IMR-90 (cell line): ENCODE data around the gene LDB2.

Experiments used
- BHLHE40 ChIP-seq: fragments of 150-350 bp; IDR thresholded peaks from 2 replicates; pipeline ENCODE4 v1.6.1; 2016; ENCODE audit warnings: mild to moderate bottlenecking, low read depth, low read length
- CEBPB ChIP-seq: IDR thresholded peaks from 2 replicates; pipeline ENCODE4 v1.6.1; 2012; ENCODE audit warnings: low read depth, low read length, improper control_type of control experiment
- ELK1 ChIP-seq: fragments of 150-350 bp; IDR thresholded peaks from 2 replicates; pipeline ENCODE4 v1.6.1; 2016; ENCODE audit warnings: low read depth, mild to moderate bottlenecking, low read length, moderate library complexity, borderline replicate concordance
- MAZ ChIP-seq: IDR thresholded peaks from 2 replicates; pipeline ENCODE4 v1.6.1; 2012; ENCODE audit warnings: low read depth, mild to moderate bottlenecking, low read length, improper control_type of control experiment, moderate library complexity, borderline replicate concordance
- POLR2A ChIP-seq: IDR thresholded peaks from 2 replicates; pipeline ENCODE4 v1.6.1; 2012; ENCODE audit warnings: mild to moderate bottlenecking, low read depth, low read length
- RAD21 ChIP-seq: IDR thresholded peaks from 2 replicates; pipeline ENCODE4 v1.6.1; 2012; ENCODE audit warnings: low read length, improper control_type of control experiment
- RCOR1 ChIP-seq: IDR thresholded peaks from 2 replicates; pipeline ENCODE4 v1.6.1; 2012; ENCODE audit warnings: mild to moderate bottlenecking, low read length, improper control_type of control experiment; ENCODE audit not compliant: insufficient replicate concordance
- RFX5 ChIP-seq: IDR thresholded peaks from 2 replicates; pipeline ENCODE4 v1.8.0; 2012; ENCODE audit warnings: low read depth, mild to moderate bottlenecking, low read length, moderate library complexity
- SMC3 ChIP-seq: fragments of 150-350 bp; IDR thresholded peaks from 2 replicates; pipeline ENCODE4 v1.6.1; 2016; ENCODE audit warnings: low read depth, mild to moderate bottlenecking, antibody characterized with exemption, low read length, moderate library complexity
- TF ChIP-seq, protein P1 (sequence below): conservative IDR thresholded peaks from 2 replicates; pipeline ENCODE4 v1.5.1; 2012; ENCODE audit warnings: mild to moderate bottlenecking, low read depth, low read length, improper control_type of control experiment
- TF ChIP-seq, protein P2 (sequence below): fragments of 150-350 bp; IDR thresholded peaks from 2 replicates; pipeline ENCODE4 v1.6.1; 2017; ENCODE audit warnings: mild to moderate bottlenecking, antibody characterized with exemption, low read length, low read depth

DNA sequence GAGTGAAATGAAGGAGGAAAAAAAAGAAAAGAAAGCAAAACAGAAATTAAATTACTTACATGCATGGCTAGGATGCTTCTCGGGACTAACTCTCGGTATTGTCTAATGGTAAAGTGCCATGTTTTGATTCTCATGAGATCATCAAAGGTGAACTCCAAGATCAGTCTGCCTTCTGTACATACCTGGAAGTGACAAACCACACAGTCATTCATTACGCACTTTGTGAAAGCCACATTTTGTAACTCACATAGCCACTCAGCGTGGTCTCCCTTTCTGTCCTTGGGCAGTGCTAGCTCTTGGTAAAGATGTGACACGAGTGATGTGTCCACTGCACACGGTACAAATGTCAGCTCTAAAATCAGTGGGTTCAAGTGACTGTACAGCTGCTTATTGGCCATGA is 309.8 kb downstream of the LDB2 start:
- TF ChIP-seq, protein P1, sequence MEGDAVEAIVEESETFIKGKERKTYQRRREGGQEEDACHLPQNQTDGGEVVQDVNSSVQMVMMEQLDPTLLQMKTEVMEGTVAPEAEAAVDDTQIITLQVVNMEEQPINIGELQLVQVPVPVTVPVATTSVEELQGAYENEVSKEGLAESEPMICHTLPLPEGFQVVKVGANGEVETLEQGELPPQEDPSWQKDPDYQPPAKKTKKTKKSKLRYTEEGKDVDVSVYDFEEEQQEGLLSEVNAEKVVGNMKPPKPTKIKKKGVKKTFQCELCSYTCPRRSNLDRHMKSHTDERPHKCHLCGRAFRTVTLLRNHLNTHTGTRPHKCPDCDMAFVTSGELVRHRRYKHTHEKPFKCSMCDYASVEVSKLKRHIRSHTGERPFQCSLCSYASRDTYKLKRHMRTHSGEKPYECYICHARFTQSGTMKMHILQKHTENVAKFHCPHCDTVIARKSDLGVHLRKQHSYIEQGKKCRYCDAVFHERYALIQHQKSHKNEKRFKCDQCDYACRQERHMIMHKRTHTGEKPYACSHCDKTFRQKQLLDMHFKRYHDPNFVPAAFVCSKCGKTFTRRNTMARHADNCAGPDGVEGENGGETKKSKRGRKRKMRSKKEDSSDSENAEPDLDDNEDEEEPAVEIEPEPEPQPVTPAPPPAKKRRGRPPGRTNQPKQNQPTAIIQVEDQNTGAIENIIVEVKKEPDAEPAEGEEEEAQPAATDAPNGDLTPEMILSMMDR = no peak
- TF ChIP-seq CEBPB (no peak), RAD21 (no peak), RFX5 (no peak), SMC3 (no peak), POLR2A (no peak), BHLHE40 (no peak), MAZ (no peak), RCOR1 (no peak), ELK1 (no peak)
- TF ChIP-seq, protein P2, sequence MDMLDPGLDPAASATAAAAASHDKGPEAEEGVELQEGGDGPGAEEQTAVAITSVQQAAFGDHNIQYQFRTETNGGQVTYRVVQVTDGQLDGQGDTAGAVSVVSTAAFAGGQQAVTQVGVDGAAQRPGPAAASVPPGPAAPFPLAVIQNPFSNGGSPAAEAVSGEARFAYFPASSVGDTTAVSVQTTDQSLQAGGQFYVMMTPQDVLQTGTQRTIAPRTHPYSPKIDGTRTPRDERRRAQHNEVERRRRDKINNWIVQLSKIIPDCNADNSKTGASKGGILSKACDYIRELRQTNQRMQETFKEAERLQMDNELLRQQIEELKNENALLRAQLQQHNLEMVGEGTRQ = no peak
